MM.1S (cell line): ENCODE data around the gene GPC3.

Experiments used
- DNase-seq: peaks from one replicate; pipeline ENCODE4 v3.0.0-alpha.2; 2015
- H2AFZ ChIP-seq: fragments of 300-600 bp; sonication (generic); 2 replicates; pipeline ENCODE4 v1.6.0; 2016; ENCODE audit warnings: antibody characterized with exemption, low read length
- H3F3A ChIP-seq: fragments of 300-600 bp; sonication (generic); 2 replicates; pipeline ENCODE4 v1.6.1; 2016; ENCODE audit warnings: mild to moderate bottlenecking, antibody characterized with exemption, low read length, moderate library complexity, mixed read lengths; ENCODE audit not compliant: insufficient read depth
- H3K27ac ChIP-seq: fragments of 300-600 bp; sonication (generic); 2 replicates; pipeline ENCODE4 v1.5.1; 2016; ENCODE audit warnings: mild to moderate bottlenecking, low read length
- H3K27me3 ChIP-seq: fragments of 300-600 bp; sonication (generic); replicated peaks from 2 replicates; pipeline ENCODE4 v1.6.0; 2016; ENCODE audit warnings: low read length; ENCODE audit not compliant: insufficient read depth
- H3K36me3 ChIP-seq: fragments of 300-600 bp; sonication (generic); replicated peaks from 2 replicates; pipeline ENCODE4 v1.6.1; 2016; ENCODE audit warnings: mild to moderate bottlenecking, low read length, mixed read lengths; ENCODE audit not compliant: insufficient read depth
- H3K4me1 ChIP-seq: fragments of 300-600 bp; sonication (generic); 2 replicates; pipeline ENCODE4 v1.6.1; 2016; ENCODE audit warnings: low read length, mixed read lengths
- H3K4me2 ChIP-seq: fragments of 300-600 bp; sonication (generic); 2 replicates; pipeline ENCODE4 v1.6.0; 2016; ENCODE audit warnings: low read depth, low read length
- H3K4me3 ChIP-seq: fragments of 300-600 bp; sonication (generic); 2 replicates; pipeline ENCODE4 v1.5.1; 2016; ENCODE audit warnings: low read length, mixed read lengths
- H3K79me2 ChIP-seq: fragments of 300-600 bp; sonication (generic); 2 replicates; pipeline ENCODE4 v1.6.1; 2016; ENCODE audit warnings: mixed run types, low read length, mixed read lengths
- H3K9ac ChIP-seq: fragments of 300-600 bp; sonication (generic); 2 replicates; pipeline ENCODE4 v1.6.1; 2016; ENCODE audit warnings: low read length, mixed read lengths
- H3K9me2 ChIP-seq: fragments of 300-600 bp; sonication (generic); replicated peaks from 2 replicates; pipeline ENCODE4 v1.6.1; 2016; ENCODE audit warnings: mild to moderate bottlenecking, low read length, mixed read lengths; ENCODE audit not compliant: insufficient read depth
- H3K9me3 ChIP-seq: fragments of 300-600 bp; sonication (generic); replicated peaks from 2 replicates; pipeline ENCODE4 v1.6.1; 2016; ENCODE audit warnings: mild to moderate bottlenecking, low read length, mixed read lengths; ENCODE audit not compliant: insufficient read depth
- H4K20me1 ChIP-seq: fragments of 300-600 bp; sonication (generic); 2 replicates; pipeline ENCODE4 v1.6.1; 2016; ENCODE audit warnings: mild to moderate bottlenecking, low read length, moderate library complexity, mixed read lengths; ENCODE audit not compliant: insufficient read depth
- CTCF ChIP-seq: fragments of 300-600 bp; sonication (generic); IDR thresholded peaks from 2 replicates; pipeline ENCODE4 v1.5.1; 2016; ENCODE audit warnings: antibody characterized with exemption, low read length, mixed read lengths
- EZH2 ChIP-seq: fragments of 300-600 bp; sonication (generic); optimal IDR thresholded peaks from 2 replicates; pipeline ENCODE3; 2017; ENCODE audit warnings: low read depth, mild to moderate bottlenecking, antibody characterized with exemption, low read length, mixed read lengths
- EZH2phosphoT487 ChIP-seq: fragments of 300-600 bp; sonication (generic); IDR thresholded peaks from 2 replicates; pipeline ENCODE4 v1.6.1; 2018; ENCODE audit warnings: antibody characterized with exemption, low read length

Gene GPC3

DNA sequence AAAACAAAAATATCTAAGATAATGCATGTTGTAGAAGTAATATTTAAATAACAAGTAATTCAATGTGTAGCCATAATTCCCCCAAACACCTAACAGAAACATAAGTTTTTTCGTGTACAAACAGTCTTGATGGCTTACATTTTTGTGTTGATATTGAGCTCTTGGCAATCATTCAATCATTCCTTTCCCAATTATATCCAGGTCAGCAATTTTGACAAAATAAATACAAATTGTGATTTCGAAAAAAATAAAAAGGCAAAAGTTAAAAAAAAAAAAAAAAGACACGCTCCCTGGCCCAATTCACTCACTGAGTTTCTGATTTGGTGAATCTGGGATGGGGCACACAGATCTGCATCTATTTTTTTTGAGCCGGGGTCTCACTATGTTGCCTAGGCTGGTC lies 382.5 kb downstream of the GPC3 start:
- Histone ChIP-seq H3K9ac (no peak overlapping the region), H2AFZ (no peak overlapping the region), H3K4me1 (peaks cover 22% of the 10 kb centered on the region), H3F3A (no peaks in the 10 kb centered on the region; the same call in 1 of the 2 replicates), H3K79me2 (no peaks in the 10 kb centered on the region), H3K36me3 (no peaks in the 10 kb centered on the region), H3K4me2 (no peak overlapping the region), H3K4me3 (no peak overlapping the region), H3K9me2 (no peaks in the 10 kb centered on the region), H3K9me3 (no peaks in the 10 kb centered on the region), H4K20me1 (no peaks in the 10 kb centered on the region), H3K27me3 (no peaks in the 10 kb centered on the region), H3K27ac (no peak overlapping the region)
- TF ChIP-seq CTCF (no peak), EZH2phosphoT487 (no peak), EZH2 (no peak)
- DNase-seq, result no peak

GRCh38 chrX:133601116-133601515 lies 384.3 kb downstream of the GPC3 start:
- Histone ChIP-seq H4K20me1 (no peaks in the 10 kb centered on the region), H3K79me2 (no peaks in the 10 kb centered on the region), H3F3A (no peaks in the 10 kb centered on the region), H3K27me3 (no peaks in the 10 kb centered on the region), H2AFZ (no peak overlapping the region), H3K27ac (no peak overlapping the region), H3K9me3 (no peaks in the 10 kb centered on the region), H3K4me2 (no peak overlapping the region), H3K4me3 (no peak overlapping the region), H3K4me1 (peaks cover 12% of the 10 kb centered on the region), H3K36me3 (no peaks in the 10 kb centered on the region), H3K9me2 (no peaks in the 10 kb centered on the region), H3K9ac (no peak overlapping the region)
- TF ChIP-seq EZH2 (no peak), EZH2phosphoT487 (no peak), CTCF (no peak)
- DNase-seq, result no peak

DNA sequence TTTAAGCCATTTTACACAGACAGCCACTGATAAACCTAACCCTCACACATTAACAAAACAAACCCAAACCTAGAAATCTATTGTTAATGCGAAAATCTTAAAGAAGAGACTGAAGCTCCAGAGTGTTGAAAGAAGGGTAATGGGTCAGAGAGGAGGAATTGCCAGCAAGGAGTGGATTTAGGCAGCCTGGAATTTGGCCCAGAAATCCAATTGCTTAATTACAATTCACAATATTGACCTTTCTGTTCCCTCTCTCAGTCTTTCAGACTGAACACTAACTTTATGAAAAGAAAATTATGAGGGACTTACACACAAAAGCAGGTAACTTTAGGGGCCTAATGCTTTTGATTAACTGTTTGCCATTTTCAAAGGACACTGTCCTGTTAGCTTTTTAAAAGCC lies 384.9 kb downstream of the GPC3 start:
- Histone ChIP-seq H3K4me3 (no peak overlapping the region), H3K27me3 (no peaks in the 10 kb centered on the region), H3F3A (no peaks in the 10 kb centered on the region), H3K9me3 (no peaks in the 10 kb centered on the region), H3K4me2 (no peak overlapping the region), H3K4me1 (peaks cover 12% of the 10 kb centered on the region), H3K9ac (no peak overlapping the region), H3K79me2 (no peaks in the 10 kb centered on the region), H3K36me3 (no peaks in the 10 kb centered on the region), H3K27ac (no peak overlapping the region), H2AFZ (no peak overlapping the region), H4K20me1 (no peaks in the 10 kb centered on the region), H3K9me2 (no peaks in the 10 kb centered on the region)
- TF ChIP-seq CTCF (no peak), EZH2phosphoT487 (no peak), EZH2 (no peak)
- no peak for DNase-seq
